Left kidney (tissue), 2 donors: Measurements from ENCODE around the gene LRRC8D. TPM values are rescaled to one million over a fixed set of nuclear protein-coding genes. Genes with fewer than 3 reads are reported as not detected.
A peak's percentile ranks its signal among the peaks of the same experiment; 100 is the strongest.

ENCODE experiments used
- DNase-seq: peaks from one replicate; pipeline ENCODE4 v3.0.0-alpha.2; 2013
- polyA plus RNA-seq: library from polyadenylated mRNA; unstranded; fragments of 120-200 nt; gene quantifications from one replicate; pipeline ENCODE4 v1.2.1, GENCODE V29; 2013; ENCODE audit not compliant: insufficient read length

Gene LRRC8D
- polyA plus RNA-seq, 1 donor: 41.8 TPM

- peak; percentile 81 for DNase-seq
Measured at GRCh38 chr1:89804642-89805237, 16.1 kb upstream of the LRRC8D start.

- no peak for DNase-seq
Measured at GRCh38 chr1:89806616-89807015, 14.2 kb upstream of the LRRC8D start.

GRCh38 chr1:89807503-89807902 lies 13.3 kb upstream of the LRRC8D start:
- DNase-seq: no peak

- no peak for DNase-seq
Measured at GRCh38 chr1:89807983-89808382, 12.8 kb upstream of the LRRC8D start.

GRCh38 chr1:89808441-89809117 lies 12.3 kb upstream of the LRRC8D start:
- DNase-seq: no peak

GRCh38 chr1:89809556-89809955 lies 11.3 kb upstream of the LRRC8D start:
- no peak for DNase-seq

- no peak for DNase-seq
Measured at GRCh38 chr1:89810302-89810701, 10.5 kb upstream of the LRRC8D start.

- no peak for DNase-seq
Measured at GRCh38 chr1:89810880-89811279, 10.0 kb upstream of the LRRC8D start.

- DNase-seq: no peak
Measured at GRCh38 chr1:89812992-89813391, 7.8 kb upstream of the LRRC8D start.

- DNase-seq: no peak
Measured at GRCh38 chr1:89815040-89815439, 5.8 kb upstream of the LRRC8D start.

- DNase-seq: no peak
Measured at GRCh38 chr1:89815611-89816010, 5.2 kb upstream of the LRRC8D start.

GRCh38 chr1:89816366-89816765 lies 4.5 kb upstream of the LRRC8D start:
- no peak for DNase-seq

- DNase-seq: peak; percentile 75
Measured at GRCh38 chr1:89821322-89822108, 683 bp downstream of the LRRC8D start.

- DNase-seq: no peak
Measured at GRCh38 chr1:89822109-89822962, 1.5 kb downstream of the LRRC8D start.

- no peak for DNase-seq
Measured at GRCh38 chr1:89822999-89823628, 2.3 kb downstream of the LRRC8D start.

GRCh38 chr1:89823679-89824292 lies 3.0 kb downstream of the LRRC8D start:
- no peak for DNase-seq

GRCh38 chr1:89826594-89826993 lies 5.8 kb downstream of the LRRC8D start:
- no peak for DNase-seq

GRCh38 chr1:89827330-89827729 lies 6.5 kb downstream of the LRRC8D start:
- no peak for DNase-seq

GRCh38 chr1:89827902-89828301 lies 7.1 kb downstream of the LRRC8D start:
- no peak for DNase-seq

- no peak for DNase-seq
Measured at GRCh38 chr1:89829186-89829585, 8.4 kb downstream of the LRRC8D start.

- DNase-seq: no peak
Measured at GRCh38 chr1:89831462-89832120, 10.8 kb downstream of the LRRC8D start.
